Neuron (in vitro differentiated cells): ENCODE results near the gene ZNF599.
"Not testable (repeated sequence)": the region's sequence is repeated elsewhere in the genome, so short reads cannot be mapped to it uniquely, and the experiment has no call there.

ENCODE experiments used
- H2AFZ ChIP-seq: one replicate; pipeline ENCODE4 v1.6.1; 2013; ENCODE audit warnings: low read depth, mild to moderate bottlenecking, inconsistent platforms, low read length, moderate library complexity
- H3K27me3 ChIP-seq: one replicate; pipeline ENCODE4 v1.6.1; 2013; ENCODE audit warnings: low read length; ENCODE audit not compliant: insufficient read depth
- H3K36me3 ChIP-seq: one replicate; pipeline ENCODE4 v1.6.1; 2013; ENCODE audit warnings: low read length; ENCODE audit not compliant: insufficient read depth
- H3K4me1 ChIP-seq: one replicate; pipeline ENCODE4 v1.6.1; 2013; ENCODE audit warnings: low read length; ENCODE audit not compliant: insufficient read depth
- H3K4me3 ChIP-seq: 2 replicates; pipeline ENCODE4 v1.5.1; 2013; ENCODE audit warnings: mild to moderate bottlenecking, low read length, moderate library complexity
- H3K9me3 ChIP-seq: one replicate; pipeline ENCODE4 v1.6.1; 2013; ENCODE audit warnings: low read length

The ZNF599 gene

GRCh38 chr19:34772697-34773554 is at the start of gene ZNF599:
TSS of gene ZNF599 (minus strand) at chr19:34773215. CDS start at chr19:34772841, 374 bp downstream.
- Histone ChIP-seq H3K27me3 (no peaks in the 10 kb centered on the region), H3K36me3 (peaks cover 15% of the 10 kb centered on the region), H3K9me3 (peaks cover 32% of the 10 kb centered on the region), H3K4me1 (no peaks in the 10 kb centered on the region), H2AFZ (peak within 1 kb of the TSS; percentile 77), H3K4me3 (peak within 1 kb of the TSS; percentile 84)

- no peak overlapping the region for H2AFZ ChIP-seq
- H3K36me3 ChIP-seq = no peaks in the 10 kb centered on the region
- H3K4me1 ChIP-seq = no peaks in the 10 kb centered on the region
- peaks cover 2% of the 10 kb centered on the region for H3K9me3 ChIP-seq
- H3K4me3 ChIP-seq = no peak overlapping the region
- H3K27me3 ChIP-seq = no peaks in the 10 kb centered on the region
Measured at GRCh38 chr19:34818270-34818669, 45.3 kb upstream of the ZNF599 start.

- Histone ChIP-seq H3K9me3 (peaks cover 2% of the 10 kb centered on the region), H3K4me3 (no peak overlapping the region), H3K36me3 (no peaks in the 10 kb centered on the region), H3K4me1 (no peaks in the 10 kb centered on the region), H2AFZ (no peak overlapping the region), H3K27me3 (no peaks in the 10 kb centered on the region)
Measured at GRCh38 chr19:34816708-34817107, 43.7 kb upstream of the ZNF599 start.

- Histone ChIP-seq H3K4me3 (no peak overlapping the region), H2AFZ (no peak overlapping the region), H3K27me3 (no peaks in the 10 kb centered on the region), H3K9me3 (peaks cover 10% of the 10 kb centered on the region), H3K4me1 (no peaks in the 10 kb centered on the region), H3K36me3 (no peaks in the 10 kb centered on the region)
Measured at GRCh38 chr19:34808566-34808965, 35.6 kb upstream of the ZNF599 start.

- Histone ChIP-seq H3K4me1 (no peaks in the 10 kb centered on the region), H3K36me3 (no peaks in the 10 kb centered on the region), H2AFZ (no peak overlapping the region), H3K9me3 (peaks cover 10% of the 10 kb centered on the region), H3K4me3 (no peak overlapping the region), H3K27me3 (no peaks in the 10 kb centered on the region)
Measured at GRCh38 chr19:34806976-34807860, 34.2 kb upstream of the ZNF599 start.

- H3K4me3 ChIP-seq = no peak overlapping the region
- H3K9me3 ChIP-seq = peaks cover 7% of the 10 kb centered on the region
- H3K4me1 ChIP-seq = no peaks in the 10 kb centered on the region
- peaks cover 3% of the 10 kb centered on the region for H3K27me3 ChIP-seq
- no peak overlapping the region for H2AFZ ChIP-seq
- no peaks in the 10 kb centered on the region for H3K36me3 ChIP-seq
Measured at GRCh38 chr19:34804115-34804514, 31.1 kb upstream of the ZNF599 start.

- not testable (repeated sequence) for H3K36me3 ChIP-seq, H3K9me3 ChIP-seq, H3K4me1 ChIP-seq, H3K27me3 ChIP-seq, H2AFZ ChIP-seq, H3K4me3 ChIP-seq
Measured at GRCh38 chr19:34796953-34797352, 23.9 kb upstream of the ZNF599 start.

- Histone ChIP-seq H3K36me3 (no peaks in the 10 kb centered on the region), H2AFZ (no peak overlapping the region), H3K4me1 (peaks cover 11% of the 10 kb centered on the region), H3K4me3 (no peak overlapping the region), H3K27me3 (peaks cover 3% of the 10 kb centered on the region), H3K9me3 (peaks cover 2% of the 10 kb centered on the region)
Measured at GRCh38 chr19:34794066-34794960, 21.3 kb upstream of the ZNF599 start.

GRCh38 chr19:34793565-34793964 is 20.6 kb upstream of the ZNF599 start:
- no peak overlapping the region for H2AFZ ChIP-seq
- peaks cover 2% of the 10 kb centered on the region for H3K9me3 ChIP-seq
- H3K4me3 ChIP-seq = peak overlapping the region; percentile 5
- H3K4me1 ChIP-seq = peaks cover 11% of the 10 kb centered on the region
- H3K36me3 ChIP-seq = no peaks in the 10 kb centered on the region
- H3K27me3 ChIP-seq = peaks cover 3% of the 10 kb centered on the region

GRCh38 chr19:34788074-34788473 is 15.1 kb upstream of the ZNF599 start:
- H3K9me3 ChIP-seq = peaks cover 3% of the 10 kb centered on the region
- peaks cover 11% of the 10 kb centered on the region for H3K4me1 ChIP-seq
- peaks cover 7% of the 10 kb centered on the region for H3K27me3 ChIP-seq
- H3K36me3 ChIP-seq = no peaks in the 10 kb centered on the region
- no peak overlapping the region for H2AFZ ChIP-seq
- H3K4me3 ChIP-seq = no peak overlapping the region

- Histone ChIP-seq H3K4me1 (peaks cover 11% of the 10 kb centered on the region), H3K27me3 (peaks cover 7% of the 10 kb centered on the region), H3K36me3 (no peaks in the 10 kb centered on the region), H2AFZ (no peak overlapping the region), H3K9me3 (peaks cover 3% of the 10 kb centered on the region), H3K4me3 (no peak overlapping the region)
Measured at GRCh38 chr19:34787059-34787824, 14.2 kb upstream of the ZNF599 start.

- Histone ChIP-seq H3K4me1 (peaks cover 11% of the 10 kb centered on the region), H3K4me3 (no peak overlapping the region), H3K27me3 (peaks cover 7% of the 10 kb centered on the region), H2AFZ (no peak overlapping the region), H3K9me3 (peaks cover 3% of the 10 kb centered on the region), H3K36me3 (no peaks in the 10 kb centered on the region)
Measured at GRCh38 chr19:34786236-34786635, 13.2 kb upstream of the ZNF599 start.
